Lower leg skin (tissue), 3 donors: ENCODE measurements around the gene ATXN7L3.

Experiments
- POLR2A ChIP-seq, 2 donors: fragments of 450-650 bp; IDR thresholded peaks; one replicate each; pipeline ENCODE4 v1.6.1; 2016 to 2017; ENCODE audit warnings: antibody characterized with exemption in 2 of 2, mild to moderate bottlenecking in 1 of 2, moderate library complexity in 1 of 2
- TF ChIP-seq, protein P1 (sequence below), 3 donors: fragments of 450-650 bp; IDR thresholded peaks; one replicate each; pipeline ENCODE4 v1.5.1; 2016; ENCODE audit warnings: antibody characterized with exemption in 3 of 3, mild to moderate bottlenecking in 3 of 3, moderate library complexity in 2 of 3

DNA sequence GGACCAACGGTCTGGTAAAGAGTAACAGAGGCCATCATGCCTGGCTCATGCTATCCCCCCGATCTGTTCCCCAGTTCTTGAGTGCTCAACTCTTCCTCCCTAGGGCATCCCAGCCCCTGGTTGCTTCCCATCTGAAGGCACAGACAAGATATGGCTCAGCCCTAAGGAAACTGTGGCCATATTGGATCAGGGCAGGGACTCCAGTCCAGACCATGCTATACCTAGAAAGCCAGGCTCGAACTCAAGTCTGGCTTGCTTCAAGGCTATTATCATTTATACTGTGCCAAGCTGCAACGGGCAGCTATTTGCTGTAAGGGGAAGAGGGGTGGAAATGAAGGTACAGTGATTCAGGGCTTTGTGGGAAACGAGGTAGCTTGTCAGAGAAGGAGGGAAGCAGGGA is 17.0 kb upstream of the ATXN7L3 start:
- TF ChIP-seq, protein P1, sequence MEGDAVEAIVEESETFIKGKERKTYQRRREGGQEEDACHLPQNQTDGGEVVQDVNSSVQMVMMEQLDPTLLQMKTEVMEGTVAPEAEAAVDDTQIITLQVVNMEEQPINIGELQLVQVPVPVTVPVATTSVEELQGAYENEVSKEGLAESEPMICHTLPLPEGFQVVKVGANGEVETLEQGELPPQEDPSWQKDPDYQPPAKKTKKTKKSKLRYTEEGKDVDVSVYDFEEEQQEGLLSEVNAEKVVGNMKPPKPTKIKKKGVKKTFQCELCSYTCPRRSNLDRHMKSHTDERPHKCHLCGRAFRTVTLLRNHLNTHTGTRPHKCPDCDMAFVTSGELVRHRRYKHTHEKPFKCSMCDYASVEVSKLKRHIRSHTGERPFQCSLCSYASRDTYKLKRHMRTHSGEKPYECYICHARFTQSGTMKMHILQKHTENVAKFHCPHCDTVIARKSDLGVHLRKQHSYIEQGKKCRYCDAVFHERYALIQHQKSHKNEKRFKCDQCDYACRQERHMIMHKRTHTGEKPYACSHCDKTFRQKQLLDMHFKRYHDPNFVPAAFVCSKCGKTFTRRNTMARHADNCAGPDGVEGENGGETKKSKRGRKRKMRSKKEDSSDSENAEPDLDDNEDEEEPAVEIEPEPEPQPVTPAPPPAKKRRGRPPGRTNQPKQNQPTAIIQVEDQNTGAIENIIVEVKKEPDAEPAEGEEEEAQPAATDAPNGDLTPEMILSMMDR (IDR thresholded peaks at IDR 0.05) = no peak
- TF ChIP-seq POLR2A (IDR thresholded peaks at IDR 0.05) = no peak
